HUES6 (cell line): ENCODE results near the gene CREBRF.

ENCODE experiments used
- H3K27ac ChIP-seq: 2 replicates; pipeline ENCODE4 v1.7.0; 2013; ENCODE audit warnings: low read depth, mild to moderate bottlenecking, low read length, inconsistent platforms
- H3K27me3 ChIP-seq: 2 replicates; pipeline ENCODE4 v1.6.1; 2013; ENCODE audit warnings: low read length; ENCODE audit not compliant: control insufficient read depth, insufficient read depth
- H3K36me3 ChIP-seq: 2 replicates; pipeline ENCODE4 v1.6.1; 2013; ENCODE audit warnings: low read length; ENCODE audit not compliant: control insufficient read depth, insufficient read depth
- H3K4me1 ChIP-seq: 2 replicates; pipeline ENCODE4 v1.6.1; 2013; ENCODE audit warnings: low read length; ENCODE audit not compliant: control insufficient read depth, insufficient read depth
- H3K4me3 ChIP-seq: 2 replicates; pipeline ENCODE4 v1.5.1; 2013; ENCODE audit warnings: low read depth, low read length
- H3K9ac ChIP-seq: one replicate; pipeline ENCODE4 v1.6.1; 2013; ENCODE audit warnings: mild to moderate bottlenecking, low read length
- H3K9me3 ChIP-seq: 2 replicates; pipeline ENCODE4 v1.6.1; 2013; ENCODE audit warnings: low read depth, low read length; ENCODE audit not compliant: control insufficient read depth, insufficient read depth

CREBRF gene

GRCh38 chr5:173180331-173180730, 124.2 kb downstream of the CREBRF start:
- Histone ChIP-seq H3K9me3 (peaks cover 4% of the 10 kb centered on the region; the same call in 1 of the 2 replicates), H3K9ac (no peak overlapping the region), H3K27me3 (peaks cover 3% of the 10 kb centered on the region; the same call in 1 of the 2 replicates), H3K4me3 (no peak overlapping the region), H3K27ac (no peak overlapping the region), H3K36me3 (no peaks in the 10 kb centered on the region), H3K4me1 (peaks cover 5% of the 10 kb centered on the region)

- no peak overlapping the region for H3K9ac ChIP-seq
Observed at GRCh38 chr5:173187054-173187743, 131.0 kb downstream of the CREBRF start.

DNA sequence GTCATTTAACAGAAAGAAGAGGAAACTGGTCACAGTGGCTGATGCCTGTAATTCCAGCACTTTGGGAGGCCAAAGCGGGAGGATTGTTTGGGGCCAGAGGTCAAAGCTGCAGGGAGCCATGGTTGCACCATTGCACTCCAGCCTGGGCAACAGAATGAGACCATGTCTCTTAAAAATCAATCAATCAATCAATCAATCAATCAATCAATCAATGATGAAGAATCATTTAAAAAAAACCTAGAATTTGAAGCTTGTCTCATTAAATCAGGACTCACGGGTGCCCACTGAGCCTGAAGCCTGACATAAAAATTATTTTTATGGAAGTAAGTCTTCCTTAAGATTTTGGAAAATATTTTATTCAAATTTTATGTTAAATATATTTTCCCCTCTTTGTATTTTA, 132.1 kb downstream of the CREBRF start:
- Histone ChIP-seq H3K36me3 (no peaks in the 10 kb centered on the region), H3K27ac (no peak overlapping the region), H3K4me3 (no peak overlapping the region)

More at GRCh38 chr5:173187054-173187743, 131.0 kb downstream of the CREBRF start:
- no peaks in the 10 kb centered on the region for H3K9me3 ChIP-seq
- H3K4me3 ChIP-seq: no peak overlapping the region
- no peak overlapping the region for H3K27ac ChIP-seq
- H3K27me3 ChIP-seq: no peaks in the 10 kb centered on the region
- no peaks in the 10 kb centered on the region for H3K36me3 ChIP-seq
- no peaks in the 10 kb centered on the region for H3K4me1 ChIP-seq

More for the DNA sequence above, 132.1 kb downstream of the CREBRF start:
- no peaks in the 10 kb centered on the region for H3K27me3 ChIP-seq
- no peaks in the 10 kb centered on the region for H3K4me1 ChIP-seq
- H3K9ac ChIP-seq: no peak overlapping the region
- H3K9me3 ChIP-seq: no peaks in the 10 kb centered on the region
